GM12891 (cell line): ENCODE results near the gene SERINC5.

Experiments used
- POLR2A ChIP-seq: IDR thresholded peaks from 2 replicates; pipeline ENCODE4 v1.6.1; 2011; ENCODE audit warnings: low read depth, low read length, control low read depth
- POLR2AphosphoS5 ChIP-seq: IDR thresholded peaks from 2 replicates; pipeline ENCODE4 v1.6.1; 2011; ENCODE audit warnings: low read depth, low read length, control low read depth
- SPI1 ChIP-seq: IDR thresholded peaks from 2 replicates; pipeline ENCODE4 v1.6.1; 2011; ENCODE audit warnings: low read depth, low read length, control low read depth
- TAF1 ChIP-seq: IDR thresholded peaks from 2 replicates; pipeline ENCODE4 v1.6.1; 2011; ENCODE audit warnings: low read depth, low read length, control low read depth

- no peak for TF ChIP-seq POLR2A
- TF ChIP-seq TAF1 = no peak
- no peak for TF ChIP-seq SPI1
- no peak for TF ChIP-seq POLR2AphosphoS5
Measured at GRCh38 chr5:80077051-80077714, 178.7 kb downstream of the SERINC5 start.
